ENCODE data around the gene AGAP1. TPM values are rescaled to one million over a fixed set of nuclear protein-coding genes. Genes with fewer than 3 reads are reported as not detected.

Gene AGAP1
- total RNA-seq, 1 donor from 2014 or later: 43.8 TPM

DNA sequence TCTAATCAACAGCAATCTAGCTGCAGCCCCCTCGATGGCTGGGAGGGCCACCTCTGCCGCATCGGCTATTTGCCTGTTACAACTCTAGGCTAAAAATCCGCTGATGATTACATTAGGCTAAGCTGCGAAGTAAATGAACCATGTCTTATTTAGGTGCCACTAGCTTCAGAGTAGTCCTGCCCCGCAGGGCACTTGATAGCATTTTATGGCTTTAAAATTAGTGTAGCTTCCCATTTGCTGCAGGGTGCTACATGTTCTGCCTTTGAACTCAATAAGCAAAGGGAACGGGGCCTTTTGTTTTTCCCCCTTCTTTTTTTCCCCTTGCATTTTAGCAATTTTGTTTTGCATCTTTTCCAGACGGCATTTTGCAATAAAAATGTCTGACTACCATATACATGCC is 404.1 kb downstream of the AGAP1 start:
- DNase-seq (ENCODE audit: extremely low spot score, unreplicated experiment): no peak
- no peak overlapping the region for H3K27ac Mint-ChIP-seq (ENCODE audit: unreplicated experiment)
- H3K9me3 Mint-ChIP-seq (ENCODE audit: unreplicated experiment): peaks cover 6% of the 10 kb centered on the region
- no peaks in the 10 kb centered on the region for H3K27me3 Mint-ChIP-seq (ENCODE audit: unreplicated experiment)
- H3K4me1 Mint-ChIP-seq (ENCODE audit: unreplicated experiment): peaks cover 20% of the 10 kb centered on the region
- TF ChIP-seq, protein P1, sequence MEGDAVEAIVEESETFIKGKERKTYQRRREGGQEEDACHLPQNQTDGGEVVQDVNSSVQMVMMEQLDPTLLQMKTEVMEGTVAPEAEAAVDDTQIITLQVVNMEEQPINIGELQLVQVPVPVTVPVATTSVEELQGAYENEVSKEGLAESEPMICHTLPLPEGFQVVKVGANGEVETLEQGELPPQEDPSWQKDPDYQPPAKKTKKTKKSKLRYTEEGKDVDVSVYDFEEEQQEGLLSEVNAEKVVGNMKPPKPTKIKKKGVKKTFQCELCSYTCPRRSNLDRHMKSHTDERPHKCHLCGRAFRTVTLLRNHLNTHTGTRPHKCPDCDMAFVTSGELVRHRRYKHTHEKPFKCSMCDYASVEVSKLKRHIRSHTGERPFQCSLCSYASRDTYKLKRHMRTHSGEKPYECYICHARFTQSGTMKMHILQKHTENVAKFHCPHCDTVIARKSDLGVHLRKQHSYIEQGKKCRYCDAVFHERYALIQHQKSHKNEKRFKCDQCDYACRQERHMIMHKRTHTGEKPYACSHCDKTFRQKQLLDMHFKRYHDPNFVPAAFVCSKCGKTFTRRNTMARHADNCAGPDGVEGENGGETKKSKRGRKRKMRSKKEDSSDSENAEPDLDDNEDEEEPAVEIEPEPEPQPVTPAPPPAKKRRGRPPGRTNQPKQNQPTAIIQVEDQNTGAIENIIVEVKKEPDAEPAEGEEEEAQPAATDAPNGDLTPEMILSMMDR (IDR thresholded peaks at IDR 0.05): no peak
- H3K36me3 Mint-ChIP-seq (ENCODE audit: unreplicated experiment): peaks cover 32% of the 10 kb centered on the region
- H3K4me3 Mint-ChIP-seq (ENCODE audit: unreplicated experiment): no peak overlapping the region

DNA sequence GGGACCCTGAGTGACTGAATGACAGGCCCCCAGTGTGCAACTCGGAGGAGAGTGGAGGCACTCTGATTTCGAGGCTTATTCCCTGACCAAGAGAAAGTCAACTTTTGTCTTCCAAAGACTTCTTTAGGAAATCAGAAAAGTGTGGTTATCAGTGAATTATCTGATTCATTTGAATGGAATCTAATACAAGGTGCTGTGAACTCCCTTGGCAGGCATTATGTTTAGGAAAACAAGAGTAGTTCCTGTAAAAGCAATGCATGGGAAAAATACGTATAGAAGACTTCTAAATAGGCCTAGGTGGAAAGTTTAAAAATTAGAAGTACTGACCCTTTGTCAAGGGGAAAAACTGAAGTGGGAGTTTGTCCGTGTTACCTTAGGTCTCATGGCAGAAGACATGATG is 404.9 kb downstream of the AGAP1 start:
- H3K36me3 Mint-ChIP-seq (ENCODE audit: unreplicated experiment): peaks cover 26% of the 10 kb centered on the region
- H3K27ac Mint-ChIP-seq (ENCODE audit: unreplicated experiment): no peak overlapping the region
- H3K4me3 Mint-ChIP-seq (ENCODE audit: unreplicated experiment): no peak overlapping the region
- H3K9me3 Mint-ChIP-seq (ENCODE audit: unreplicated experiment): peaks cover 6% of the 10 kb centered on the region
- H3K4me1 Mint-ChIP-seq (ENCODE audit: unreplicated experiment): peaks cover 20% of the 10 kb centered on the region
- TF ChIP-seq, protein P1 (IDR thresholded peaks at IDR 0.05): no peak
- no peak for DNase-seq (ENCODE audit: extremely low spot score, unreplicated experiment)
- H3K27me3 Mint-ChIP-seq (ENCODE audit: unreplicated experiment): no peaks in the 10 kb centered on the region

DNA sequence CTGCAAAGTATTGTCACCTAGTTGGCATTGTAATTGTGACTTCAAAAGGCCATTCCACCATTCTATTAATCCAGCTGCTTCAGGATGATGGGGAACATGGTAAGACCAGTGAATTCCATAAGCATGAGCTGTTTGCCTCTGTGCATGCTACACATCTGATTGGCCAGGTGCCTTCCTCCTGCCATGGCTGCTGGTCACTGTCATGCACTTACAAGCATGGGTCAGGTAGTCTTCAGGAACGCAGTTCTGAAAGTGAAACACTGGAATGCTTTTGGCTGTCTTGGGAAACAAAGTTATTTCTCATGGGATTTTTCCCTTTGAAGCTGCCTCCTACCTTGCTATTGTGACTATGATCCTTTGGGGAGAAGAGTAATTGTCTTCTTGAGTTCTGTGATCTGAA is 406.8 kb downstream of the AGAP1 start:
- TF ChIP-seq, protein P1 (IDR thresholded peaks at IDR 0.05): no peak
- Mint-ChIP-seq H3K4me3 (ENCODE audit: unreplicated experiment) (no peak overlapping the region), H3K36me3 (ENCODE audit: unreplicated experiment) (peaks cover 16% of the 10 kb centered on the region), H3K27ac (ENCODE audit: unreplicated experiment) (no peak overlapping the region), H3K9me3 (ENCODE audit: unreplicated experiment) (peaks cover 6% of the 10 kb centered on the region), H3K27me3 (ENCODE audit: unreplicated experiment) (no peaks in the 10 kb centered on the region), H3K4me1 (ENCODE audit: unreplicated experiment) (peaks cover 20% of the 10 kb centered on the region)
- no peak for DNase-seq (ENCODE audit: extremely low spot score, unreplicated experiment)

DNA sequence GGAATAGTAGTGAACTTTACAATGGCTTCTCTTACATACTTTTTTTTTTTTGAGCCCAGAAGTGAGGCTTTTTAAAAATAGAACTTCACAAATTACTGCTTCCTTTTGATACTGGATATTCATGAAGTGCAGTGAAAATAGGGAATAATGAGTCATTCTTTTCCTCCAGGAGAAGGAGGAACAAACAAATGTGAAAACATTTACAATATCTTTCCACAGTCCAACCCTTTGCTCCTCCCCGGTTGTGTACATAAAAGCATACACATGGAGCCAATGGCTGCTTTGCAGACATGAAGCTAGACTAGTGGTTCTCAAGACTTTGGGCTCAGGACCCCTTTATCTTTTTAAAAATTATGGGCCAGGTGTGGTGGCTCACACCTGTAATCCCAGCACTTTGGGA is 407.4 kb downstream of the AGAP1 start:
- Mint-ChIP-seq H3K27me3 (ENCODE audit: unreplicated experiment) (no peaks in the 10 kb centered on the region), H3K4me3 (ENCODE audit: unreplicated experiment) (no peak overlapping the region)

DNA sequence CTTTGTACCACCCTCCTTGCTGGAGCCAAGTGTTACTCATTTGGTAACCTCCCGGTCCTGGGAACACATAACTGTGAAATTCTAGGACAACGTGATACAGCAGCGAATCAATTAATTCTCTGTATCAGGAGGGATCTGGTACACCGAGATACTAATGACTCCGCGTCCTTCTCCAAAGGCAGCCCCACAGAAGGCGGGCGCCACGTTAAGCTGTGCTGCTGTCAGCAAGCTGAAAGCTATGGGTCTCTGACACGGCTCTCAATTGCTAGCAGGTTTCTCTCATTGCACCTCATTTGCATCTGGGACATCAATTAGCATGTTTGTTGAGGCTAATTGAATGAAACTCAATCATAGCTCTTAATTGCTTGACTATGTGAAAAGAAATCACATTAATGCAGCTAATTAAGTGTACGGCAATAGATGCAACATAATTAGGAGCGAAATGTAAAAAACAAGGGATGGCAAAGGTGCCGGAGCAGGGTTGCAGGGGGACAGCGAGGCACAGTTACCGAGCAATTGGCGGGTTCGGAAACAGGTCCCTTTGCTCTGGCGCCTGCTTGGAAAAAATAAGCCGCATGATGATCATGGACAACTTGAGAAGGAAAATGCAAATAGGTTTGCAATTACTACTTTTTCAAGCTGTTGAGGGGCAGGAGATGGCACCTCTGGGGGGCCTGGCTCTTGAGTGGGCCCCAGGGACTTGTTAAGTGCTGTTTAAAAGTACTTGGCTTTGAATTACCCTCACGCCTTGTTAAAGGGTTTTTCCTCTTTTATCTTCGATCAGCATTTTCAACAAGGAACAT is 410.1 kb downstream of the AGAP1 start:
- DNase-seq (ENCODE audit: extremely low spot score, unreplicated experiment): no peak
- peaks cover 11% of the 10 kb centered on the region for H3K4me1 Mint-ChIP-seq (ENCODE audit: unreplicated experiment)
- no peak overlapping the region for H3K4me3 Mint-ChIP-seq (ENCODE audit: unreplicated experiment)

More for the DNA sequence above, 407.4 kb downstream of the AGAP1 start:
- Mint-ChIP-seq H3K27ac (ENCODE audit: unreplicated experiment) (no peak overlapping the region), H3K36me3 (ENCODE audit: unreplicated experiment) (peaks cover 15% of the 10 kb centered on the region), H3K9me3 (ENCODE audit: unreplicated experiment) (peaks cover 2% of the 10 kb centered on the region), H3K4me1 (ENCODE audit: unreplicated experiment) (peaks cover 20% of the 10 kb centered on the region)
- DNase-seq (ENCODE audit: extremely low spot score, unreplicated experiment): no peak
- TF ChIP-seq, protein P1 (IDR thresholded peaks at IDR 0.05): no peak

More for the DNA sequence above, 410.1 kb downstream of the AGAP1 start:
- Mint-ChIP-seq H3K9me3 (ENCODE audit: unreplicated experiment) (no peaks in the 10 kb centered on the region), H3K27ac (ENCODE audit: unreplicated experiment) (no peak overlapping the region), H3K36me3 (ENCODE audit: unreplicated experiment) (peaks cover 19% of the 10 kb centered on the region), H3K27me3 (ENCODE audit: unreplicated experiment) (no peaks in the 10 kb centered on the region)
- TF ChIP-seq, protein P1 (IDR thresholded peaks at IDR 0.05): no peak

Measured in osteocyte (in vitro differentiated cells).